ENCODE measurements around the gene DCAKD.

The DCAKD gene

DNA sequence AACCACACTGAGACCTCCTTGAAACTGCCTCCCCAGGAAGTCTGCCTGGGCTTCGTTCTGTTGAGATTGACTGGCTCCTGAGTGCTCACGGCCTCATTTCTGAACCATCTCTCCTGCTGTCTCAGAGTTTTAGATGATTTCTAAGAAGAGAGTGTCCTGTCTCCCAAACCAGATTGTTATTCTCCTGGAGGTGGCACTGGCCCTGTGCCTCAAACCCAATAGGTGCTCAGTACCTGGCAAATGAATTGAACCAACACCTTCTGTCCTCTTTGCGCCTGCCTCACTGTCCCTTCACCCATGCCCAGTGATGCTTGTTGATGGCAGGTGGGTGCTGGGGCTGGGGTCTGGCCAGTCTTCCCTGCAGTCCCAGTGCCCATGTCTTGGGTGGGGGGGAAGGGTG is 47.0 kb downstream of the DCAKD start:
- DNase-seq (ENCODE audit: low read depth in 2 of 2): no peak

DNA sequence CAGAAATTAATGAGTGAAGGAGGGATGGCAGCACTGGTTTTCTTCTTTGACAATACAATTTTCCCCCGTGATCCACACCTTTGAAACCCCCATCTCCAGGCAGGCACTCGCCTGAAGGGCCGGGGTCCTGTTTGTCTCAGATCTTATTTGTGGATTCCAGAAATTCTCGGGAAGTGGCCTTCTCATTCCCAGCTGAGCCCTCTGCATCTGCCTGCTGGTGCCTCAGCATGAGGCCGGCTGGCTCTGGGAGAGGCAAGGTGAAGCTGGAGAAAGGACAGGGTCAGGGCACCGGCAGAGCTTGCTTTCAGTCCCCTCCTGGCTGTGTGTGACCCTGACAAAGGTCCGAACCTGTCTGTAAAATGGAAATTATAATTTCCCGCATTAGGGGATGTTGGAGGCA is 47.6 kb downstream of the DCAKD start:
- DNase-seq (ENCODE audit: low read depth in 2 of 2): no peak

DNA sequence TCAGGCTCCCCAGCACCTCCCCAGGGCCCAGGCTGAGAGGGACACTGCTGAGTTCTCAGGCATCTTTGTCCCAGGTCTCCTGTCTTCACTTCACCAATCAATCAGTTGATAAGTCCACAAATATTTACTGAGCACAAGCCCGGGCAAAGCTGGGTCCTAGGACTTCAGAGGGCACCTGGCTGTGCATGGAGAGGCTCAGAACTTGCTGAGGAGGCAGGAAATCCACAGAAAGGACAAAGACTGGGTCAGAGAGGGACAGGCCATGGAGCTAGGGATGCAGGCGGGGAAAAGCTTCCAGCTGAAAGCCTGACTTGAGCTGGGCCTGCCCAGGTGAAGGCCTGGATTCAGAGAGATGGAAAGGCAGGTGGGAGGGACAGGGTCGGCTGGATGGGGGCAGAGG is 50.1 kb downstream of the DCAKD start:
- DNase-seq (ENCODE audit: low read depth in 2 of 2): no peak

DNA sequence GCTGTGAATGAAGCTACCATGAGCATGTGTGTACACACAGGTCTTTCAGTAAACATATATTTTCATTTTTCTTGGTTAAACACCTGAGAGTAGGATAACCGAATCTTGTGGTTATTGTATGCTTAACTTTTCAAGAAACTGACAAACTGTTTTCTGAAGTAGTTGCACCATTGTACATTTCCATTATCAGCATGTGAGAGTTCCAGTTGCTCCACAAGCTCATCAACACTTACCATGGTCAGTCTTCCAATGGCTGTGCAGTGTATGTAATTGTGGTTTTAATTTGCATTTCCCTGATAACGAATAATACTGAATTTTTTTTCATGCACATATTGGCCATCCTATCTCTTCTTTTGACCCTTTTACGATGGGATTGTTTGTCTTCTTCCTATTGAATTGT is 52.0 kb downstream of the DCAKD start:
- DNase-seq (ENCODE audit: low read depth in 2 of 2): no peak

DNA sequence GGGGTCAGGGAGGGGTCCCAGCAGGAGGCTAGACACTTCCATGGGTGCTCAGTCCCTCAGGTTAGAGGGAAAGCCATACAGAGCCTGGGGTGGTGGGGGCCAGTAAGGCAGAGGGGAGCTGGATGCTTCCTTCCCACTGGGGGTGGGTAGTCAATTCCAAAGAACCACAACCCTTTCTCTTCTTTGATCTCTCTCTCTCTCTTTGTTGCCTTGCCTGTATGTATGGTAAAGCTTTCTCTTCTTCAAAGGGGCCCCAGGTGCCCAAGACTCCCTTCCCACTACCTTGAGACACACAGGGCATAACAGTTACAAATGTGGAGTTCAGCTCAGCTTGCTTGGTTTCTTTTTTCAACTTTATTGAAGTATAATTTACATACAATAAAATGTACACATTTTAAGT is 52.8 kb downstream of the DCAKD start:
- DNase-seq (ENCODE audit: low read depth in 2 of 2): no peak

DNA sequence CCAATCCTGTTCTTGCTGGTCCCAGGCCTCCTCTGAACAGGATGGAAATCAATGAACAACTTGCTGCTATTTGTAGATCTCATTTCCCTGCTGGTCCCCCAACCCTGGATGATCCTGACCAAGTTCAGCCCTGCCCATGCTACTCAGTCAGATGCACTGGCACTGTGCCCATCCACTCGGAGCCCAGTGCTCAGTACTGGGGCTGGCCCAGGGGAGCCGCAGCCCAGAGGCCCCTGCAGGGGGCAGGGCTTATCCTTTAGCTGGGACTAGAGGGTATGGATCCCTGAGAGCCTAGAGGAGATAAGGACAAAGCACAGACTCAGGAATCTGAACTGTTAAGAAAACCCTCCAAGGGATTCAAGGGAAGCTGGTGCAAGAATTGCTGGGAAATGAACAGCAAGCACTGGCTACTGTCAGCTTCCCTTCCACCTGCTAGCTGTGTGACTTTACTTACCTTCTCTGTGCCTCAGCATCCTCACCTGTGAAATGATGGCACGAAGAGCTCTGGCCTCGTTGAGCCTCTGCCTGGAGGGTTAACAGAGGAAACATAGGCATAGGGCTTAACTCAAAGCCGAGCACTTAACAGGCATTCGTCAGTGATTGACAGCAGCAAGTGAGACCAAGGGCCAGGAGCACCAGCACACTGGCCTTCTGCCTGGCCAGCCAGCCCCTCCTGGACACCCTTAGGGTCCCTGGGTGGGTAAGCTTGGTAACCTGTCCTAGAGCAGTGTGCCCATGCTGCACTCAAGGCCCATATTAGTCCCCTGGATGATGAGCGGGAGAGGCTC is 53.5 kb downstream of the DCAKD start:
- no peak for DNase-seq (ENCODE audit: low read depth in 2 of 2)

DNA sequence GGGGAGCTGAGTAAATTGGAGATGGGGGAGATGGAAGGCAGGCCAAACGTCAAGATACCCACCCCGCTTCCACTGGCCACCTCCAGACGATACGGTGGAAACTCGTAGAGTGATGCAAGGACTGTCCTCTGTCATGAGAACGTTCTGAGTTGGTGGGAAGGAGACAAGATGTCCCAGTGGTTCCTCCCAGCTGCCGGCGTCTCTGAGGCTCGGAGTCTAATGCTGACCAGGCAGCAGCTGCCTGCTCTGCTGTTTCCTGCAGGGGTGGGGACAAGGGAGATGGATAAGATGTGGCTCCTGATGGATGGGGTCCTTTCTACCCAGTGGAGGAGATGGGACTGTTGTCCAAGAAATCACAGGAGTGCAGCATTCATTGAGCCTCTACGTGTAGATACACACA is 55.1 kb downstream of the DCAKD start:
- no peak for DNase-seq (ENCODE audit: low read depth in 2 of 2)

DNA sequence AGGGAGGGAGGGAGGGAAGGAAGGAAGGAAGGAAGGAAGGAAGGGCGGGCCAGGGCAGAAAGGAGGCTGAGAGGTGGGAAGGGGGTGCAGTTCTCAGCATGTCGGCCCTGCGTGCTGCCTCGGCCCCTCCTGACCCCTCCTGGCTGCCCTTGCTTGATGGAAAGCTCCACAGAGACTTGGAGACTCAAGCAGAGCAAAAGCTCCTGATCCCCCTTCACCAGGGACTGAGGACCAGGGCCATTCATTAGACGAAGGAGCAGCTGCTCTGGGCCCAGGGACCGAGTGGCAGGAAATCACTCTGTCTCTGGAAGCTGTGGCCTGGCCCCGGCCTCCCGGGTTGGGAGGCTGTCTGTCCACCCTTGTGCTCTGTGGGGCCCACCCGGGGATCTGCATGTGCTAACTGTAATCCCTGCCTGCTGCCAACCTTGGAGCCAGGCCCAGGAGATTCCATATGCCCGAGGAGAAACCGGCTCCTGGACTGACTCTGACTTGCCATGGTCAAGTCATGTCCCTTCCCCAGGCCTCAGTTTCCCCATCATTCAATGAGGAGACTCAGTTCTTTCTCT is 55.9 kb downstream of the DCAKD start:
- no peak for DNase-seq (ENCODE audit: low read depth in 2 of 2)

DNA sequence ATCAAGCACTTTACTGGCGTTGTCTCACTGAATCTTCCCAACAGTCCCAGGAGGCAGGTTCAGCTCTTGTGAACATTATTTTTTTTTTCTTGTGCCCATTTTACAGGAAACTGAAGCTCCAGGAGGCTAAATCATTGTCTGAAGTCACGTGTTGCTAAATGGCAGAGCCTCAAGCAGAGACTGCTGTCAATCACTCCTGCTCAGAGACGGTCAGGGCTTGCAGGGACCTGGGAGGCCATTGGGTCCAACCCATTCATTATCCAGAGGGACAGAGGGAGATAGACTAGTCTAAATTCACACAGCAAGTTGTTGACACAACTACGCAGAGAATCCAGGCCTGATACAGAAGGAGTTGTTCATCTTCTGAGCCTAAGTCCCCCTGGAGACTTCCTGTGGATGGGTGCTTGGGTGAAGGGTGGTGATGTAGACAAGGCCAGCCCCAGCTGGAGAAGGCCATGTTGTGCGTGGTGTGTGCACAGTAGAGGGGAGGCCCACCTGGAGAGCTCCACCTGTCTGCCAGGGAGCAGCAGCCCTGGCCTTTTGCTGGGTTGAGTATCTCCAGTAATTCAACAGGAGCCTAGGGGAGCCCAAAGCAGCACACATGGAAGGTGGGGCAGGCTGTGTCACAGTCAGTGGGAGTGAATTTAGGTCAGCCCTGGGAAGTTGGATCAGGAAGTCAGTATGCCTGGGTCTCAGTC is 59.0 kb downstream of the DCAKD start:
- no peak for DNase-seq (ENCODE audit: low read depth in 2 of 2)

DNA sequence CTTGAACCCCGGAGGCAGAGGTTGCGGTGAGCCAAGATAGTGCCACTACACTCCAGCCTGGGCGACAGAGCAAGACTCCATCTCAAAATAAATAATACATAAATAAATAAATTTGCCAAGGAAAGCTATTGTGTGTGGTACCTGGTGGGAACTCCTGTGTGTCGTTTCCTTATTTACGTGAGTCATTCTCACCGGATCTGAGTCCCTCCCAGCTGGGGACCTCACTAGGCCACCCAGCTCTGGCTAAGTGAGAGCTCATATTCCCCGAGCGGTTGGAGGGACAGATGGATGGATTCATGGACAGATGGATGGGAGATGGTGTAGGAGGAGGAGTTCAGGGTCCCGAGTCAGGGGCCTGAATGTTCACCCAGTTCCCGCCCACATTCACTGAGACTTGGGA is 60.4 kb downstream of the DCAKD start:
- DNase-seq (ENCODE audit: low read depth in 2 of 2): no peak

DNA sequence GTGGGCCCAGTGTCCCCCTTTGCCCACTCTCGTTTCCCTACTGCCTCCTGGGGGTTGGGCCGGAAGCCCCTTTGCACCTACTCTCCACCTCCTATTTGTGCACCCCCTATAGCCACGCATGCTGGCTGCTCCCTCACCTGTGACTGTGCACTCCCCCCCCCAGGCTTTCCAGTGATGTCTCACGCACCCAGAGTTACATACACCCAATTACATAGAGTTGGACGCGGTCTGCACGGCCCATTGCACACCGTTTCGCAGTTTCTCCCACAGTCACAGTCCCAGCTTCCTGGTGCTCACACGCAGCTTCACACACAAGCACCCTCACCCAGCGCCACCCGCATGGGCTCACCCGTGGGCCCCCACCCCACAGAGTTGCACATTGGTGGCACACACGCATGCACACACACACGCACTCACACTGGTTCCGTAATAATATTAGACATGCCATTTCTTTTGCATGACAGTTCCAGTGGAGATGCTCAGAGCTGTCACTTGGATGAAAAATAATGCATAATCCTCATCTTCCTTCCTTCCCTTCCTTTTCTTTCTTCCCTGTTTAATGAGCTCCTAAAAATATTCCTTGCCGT is 61.8 kb downstream of the DCAKD start:
- no peak for DNase-seq (ENCODE audit: low read depth in 2 of 2)

DNA sequence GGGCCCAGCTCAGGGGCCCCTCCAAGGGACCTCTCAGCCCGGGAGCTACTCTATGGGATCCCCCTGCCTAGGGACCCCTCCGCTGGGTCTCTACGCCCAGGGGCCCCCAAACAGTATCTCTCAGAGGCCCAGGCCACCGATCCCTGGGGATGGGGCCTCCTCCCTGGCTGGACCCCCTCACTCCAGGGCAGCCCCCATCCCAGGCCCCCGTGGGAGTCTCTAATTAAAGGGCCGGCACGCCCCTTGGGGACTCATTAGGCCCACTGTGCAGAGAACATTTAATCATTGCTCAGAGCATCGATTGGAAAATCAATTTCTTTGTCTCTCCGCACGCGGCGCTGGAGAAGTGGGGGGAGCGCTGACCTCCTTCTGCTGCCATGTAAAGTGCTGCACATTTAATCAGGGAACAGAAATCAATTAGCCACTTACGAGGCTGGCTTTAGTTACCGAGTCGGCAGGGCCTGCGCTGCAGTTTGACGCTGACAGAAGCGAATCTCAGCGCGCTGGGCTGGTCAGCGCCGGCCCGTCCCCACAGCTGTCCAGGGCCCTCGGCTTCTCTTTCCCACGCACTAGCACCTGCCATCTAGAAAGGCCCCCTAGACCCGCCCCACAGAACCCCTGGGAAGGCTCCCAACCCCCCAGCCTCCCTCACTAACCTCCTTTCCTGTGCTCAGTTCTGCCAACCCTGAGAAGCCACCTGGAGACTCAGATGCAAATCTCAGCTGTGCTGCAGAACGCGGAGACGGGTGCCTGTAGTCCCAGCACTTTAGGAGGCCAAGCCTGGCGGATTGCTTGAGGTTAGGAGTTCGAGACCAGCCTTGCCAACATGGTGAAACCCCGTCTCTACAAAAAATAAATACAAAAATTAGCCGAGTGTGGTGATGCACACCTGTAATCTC is 63.1 kb downstream of the DCAKD start:
- no peak for DNase-seq (ENCODE audit: low read depth in 2 of 2)

DNA sequence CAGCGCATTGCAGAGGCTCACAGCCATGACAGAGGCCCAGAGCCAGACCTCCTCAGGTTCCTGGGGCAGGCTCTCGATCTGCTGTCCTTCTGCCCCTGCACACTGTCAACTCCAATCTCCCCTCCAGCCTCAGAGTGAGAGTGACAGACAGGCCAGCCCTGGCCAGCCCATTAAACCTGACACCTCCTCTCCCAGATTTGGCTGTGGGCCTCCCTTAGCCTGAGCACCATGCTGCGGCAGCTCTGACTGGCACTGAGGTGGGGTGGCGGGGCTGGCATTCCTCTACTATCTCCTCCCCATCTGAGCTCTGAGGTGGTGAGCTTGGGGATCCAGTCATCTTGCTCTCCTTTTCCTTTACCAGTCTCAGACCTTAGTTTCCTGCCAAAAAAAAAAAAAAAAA is 67.9 kb downstream of the DCAKD start:
- no peak for DNase-seq (ENCODE audit: low read depth in 2 of 2)

DNA sequence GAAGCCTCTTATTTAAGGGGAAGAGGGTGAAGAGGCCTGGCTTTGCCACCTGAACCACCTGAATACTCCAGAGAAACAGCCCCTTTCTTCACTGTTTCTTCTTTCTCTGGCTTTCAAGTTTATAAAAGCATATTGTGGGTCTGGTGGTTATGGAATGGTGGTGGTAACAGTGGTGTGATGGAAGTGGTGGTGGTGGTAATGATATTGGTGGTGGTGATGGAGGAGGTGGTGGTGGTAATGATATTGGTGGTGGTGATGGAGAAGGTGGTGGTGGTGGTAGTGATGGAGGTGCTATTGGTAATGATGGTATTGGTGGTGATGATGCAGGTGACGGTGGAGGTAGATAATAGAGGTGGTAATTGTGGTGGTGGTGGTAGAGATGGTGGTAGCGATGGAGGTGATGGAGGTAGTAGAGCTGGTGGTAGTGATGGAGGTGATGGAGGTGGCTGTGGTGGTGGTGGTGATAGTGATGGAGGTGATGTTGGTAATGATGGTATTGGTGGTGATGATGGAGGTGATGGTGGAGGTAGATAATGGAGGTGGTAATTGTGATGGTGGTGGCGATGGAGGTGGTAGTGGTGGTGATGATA is 69.2 kb downstream of the DCAKD start:
- no peak for DNase-seq (ENCODE audit: low read depth in 2 of 2)

DNA sequence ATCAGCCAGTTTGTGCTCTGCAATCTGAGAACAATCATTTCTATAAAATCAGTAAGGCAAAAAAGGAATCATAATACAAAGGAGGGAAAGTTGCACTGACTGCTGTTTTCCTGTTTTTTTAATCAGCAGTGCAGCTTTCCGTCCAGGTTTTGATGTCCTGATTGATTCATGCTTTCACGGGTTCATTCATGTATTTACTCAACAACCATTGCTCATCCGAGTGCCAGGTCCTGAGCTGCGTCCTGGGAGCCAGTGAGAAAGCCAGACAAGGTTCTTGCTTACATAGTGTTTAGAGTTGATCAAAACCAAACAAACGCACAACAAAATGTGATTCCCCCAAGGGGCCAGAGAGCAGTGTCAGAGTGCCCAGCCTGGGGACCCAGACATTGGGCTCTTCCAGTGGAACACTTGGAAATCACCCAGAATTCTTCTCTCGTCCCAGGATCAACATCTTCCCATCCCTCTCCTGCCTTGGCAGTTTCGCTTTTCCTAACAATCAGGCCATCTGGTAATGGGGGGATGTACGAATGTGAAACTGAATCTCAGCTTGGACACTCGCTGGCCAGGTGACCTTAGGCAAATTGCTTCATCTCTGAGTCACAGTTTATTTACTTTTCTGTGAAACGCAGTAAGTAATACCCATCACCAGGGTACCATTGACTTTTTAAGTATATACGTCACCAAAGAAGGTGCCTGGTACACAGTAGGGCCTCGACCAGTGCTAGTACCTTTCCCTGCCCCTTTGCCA is 70.0 kb downstream of the DCAKD start:
- DNase-seq (ENCODE audit: low read depth in 2 of 2): no peak

DNA sequence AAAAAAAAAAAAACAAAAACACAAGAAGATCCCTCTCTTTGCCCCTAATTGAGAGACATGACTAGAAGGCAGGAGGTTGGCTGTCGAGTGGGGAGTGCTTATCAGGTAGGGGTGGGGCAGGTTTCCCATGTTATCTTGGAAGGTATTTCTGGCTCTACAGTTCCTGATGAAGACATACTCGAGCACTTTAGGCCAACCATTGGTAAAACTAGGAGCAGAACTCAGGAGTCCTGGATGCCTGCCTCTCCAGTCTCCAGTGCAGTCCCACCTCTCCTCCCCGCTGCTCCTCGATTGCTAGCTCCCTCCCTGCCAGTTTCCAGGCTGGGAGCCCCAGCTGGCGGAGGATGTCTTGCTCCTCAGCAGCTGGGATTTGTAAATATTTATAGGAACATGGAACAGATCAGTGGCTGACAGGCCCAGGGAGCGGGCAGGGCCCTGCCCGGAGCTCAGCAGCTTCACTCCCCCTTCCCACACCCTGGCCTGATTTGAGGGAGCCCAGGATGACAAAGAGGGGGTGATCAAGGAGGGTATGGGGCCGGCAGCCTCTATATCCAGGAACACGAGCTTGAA is 71.9 kb downstream of the DCAKD start:
- DNase-seq (ENCODE audit: low read depth in 2 of 2): no peak

DNA sequence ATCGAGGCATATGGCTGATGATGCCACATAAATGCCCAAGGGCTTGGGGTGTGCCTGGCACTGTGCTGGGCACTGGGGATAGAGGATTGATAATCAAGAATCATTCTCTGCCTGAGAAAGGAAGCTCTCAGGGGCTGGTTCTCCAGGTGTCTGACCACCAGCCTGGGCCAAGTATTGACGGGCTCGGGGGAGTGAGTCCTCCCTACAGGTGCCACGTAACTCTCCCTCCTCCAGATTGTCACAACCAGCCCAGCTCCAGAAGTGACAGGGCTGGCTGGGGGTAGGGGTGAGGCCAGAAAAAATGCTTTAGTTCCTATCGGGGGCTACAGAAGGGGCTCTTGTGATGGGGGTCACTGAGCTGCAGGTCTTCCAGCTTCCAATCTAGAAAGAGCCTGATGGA is 72.6 kb downstream of the DCAKD start:
- DNase-seq (ENCODE audit: low read depth in 2 of 2): no peak

DNA sequence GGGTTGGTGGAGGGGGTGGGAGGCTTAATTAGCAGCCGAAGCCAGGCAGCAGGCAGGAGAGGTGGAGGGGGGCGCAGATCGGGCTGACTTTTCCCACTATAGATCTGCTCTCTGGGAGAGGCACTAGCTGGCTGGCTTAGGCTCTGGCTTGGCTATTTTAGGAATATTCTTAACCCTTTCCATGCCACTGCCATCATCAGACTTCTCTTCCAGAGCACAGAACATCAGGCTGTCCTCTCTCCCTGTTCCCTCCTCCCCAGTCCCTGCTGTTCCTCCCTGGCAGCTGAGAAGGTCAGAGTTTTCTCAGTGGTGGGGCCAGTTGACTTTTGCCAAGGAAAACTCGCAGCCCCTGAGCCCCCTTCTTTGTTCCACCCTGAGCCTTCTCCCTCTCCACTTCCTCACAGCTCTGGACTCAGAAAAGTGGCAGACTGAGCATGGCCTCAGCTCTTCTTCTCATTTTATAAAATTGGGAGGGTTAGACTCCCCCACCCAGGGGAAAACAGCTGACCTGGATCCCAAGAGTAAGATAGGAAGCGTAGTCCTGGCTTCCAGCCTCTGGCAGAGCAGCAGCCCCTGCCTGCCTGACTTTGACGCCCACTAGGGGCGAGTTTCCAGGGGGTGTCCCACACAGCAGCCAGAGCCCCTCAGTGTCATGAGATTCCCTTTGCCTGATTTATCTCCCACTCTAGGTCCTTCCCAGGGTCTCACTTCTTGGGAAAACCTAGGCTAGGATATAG is 73.5 kb downstream of the DCAKD start:
- DNase-seq (ENCODE audit: low read depth in 2 of 2): no peak

DNA sequence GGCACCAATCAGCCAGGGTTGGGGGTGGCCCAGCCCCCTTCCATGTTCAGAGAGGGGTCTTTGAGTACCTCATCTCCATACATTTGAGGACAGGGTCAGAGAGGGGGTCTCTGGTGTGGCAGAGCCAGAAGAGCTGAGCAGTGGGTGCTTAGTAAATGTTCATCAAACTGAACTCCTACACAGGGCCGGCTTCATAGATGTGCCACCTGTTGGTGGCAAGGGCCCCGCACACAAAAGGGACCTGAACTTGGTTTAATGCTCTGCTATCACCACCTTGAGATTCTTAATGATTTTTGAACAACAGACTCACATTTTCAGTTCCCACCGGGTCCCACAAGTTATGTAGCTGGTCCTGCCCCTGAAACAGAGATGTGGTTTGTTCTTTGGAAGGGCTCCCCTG is 74.4 kb downstream of the DCAKD start:
- DNase-seq (ENCODE audit: low read depth in 2 of 2): no peak

DNA sequence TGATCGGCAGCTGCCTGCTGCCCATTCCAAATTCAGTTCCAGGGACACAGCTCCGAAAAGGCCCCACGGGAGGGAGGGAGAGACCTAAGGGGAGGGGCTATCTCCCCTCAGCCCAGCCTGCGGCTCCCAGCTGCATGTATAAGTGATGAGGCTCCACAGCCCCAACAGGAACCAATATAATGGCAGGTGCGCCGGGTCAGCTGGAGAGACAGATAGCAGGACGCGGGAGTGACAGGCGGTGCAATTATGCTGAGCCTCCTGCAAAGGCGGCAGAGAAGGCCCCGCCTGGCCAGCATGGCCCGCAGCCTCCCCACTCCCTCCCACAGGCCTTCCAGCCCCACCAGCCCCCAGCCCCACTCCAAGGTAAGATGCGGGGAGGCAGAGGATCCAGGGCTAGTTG is 75.2 kb downstream of the DCAKD start:
- DNase-seq (ENCODE audit: low read depth in 2 of 2): no peak

Data from fibroblast of skin of left quadriceps (primary cell).